Activated CD8-positive, alpha-beta T cell treated with anti-CD3 and anti-CD28 coated beads for 36 hours (primary cell): ENCODE measurements around the gene SPG21. TPM values are rescaled to one million over a fixed set of nuclear protein-coding genes. Genes with fewer than 3 reads are reported as not detected.
"Not testable (repeated sequence)": the region's sequence is repeated elsewhere in the genome, so short reads cannot be mapped to it uniquely, and the experiment has no call there.

ENCODE experiments used
- ATAC-seq: fragments of 200-7000 bp; cut with Tn5 transposase; one replicate; pipeline ENCODE4 v1.10.0; 2021; ENCODE audit warnings: mild to moderate bottlenecking, moderate library complexity
- CTCF ChIA-PET: fragments of 350-600 bp; sonication (Branson Sonifier 250); formaldehyde crosslinking; loops from one replicate; lab custom pipeline; 2021; ENCODE audit warnings: antibody characterized with exemption; lab: Charles Lee
- POLR2A ChIA-PET: fragments of 350-600 bp; sonication (Branson Sonifier 250); formaldehyde crosslinking; loops from one replicate; lab custom pipeline; 2021; ENCODE audit warnings: antibody characterized with exemption; lab: Charles Lee
- DNase-seq: peaks from one replicate; pipeline ENCODE4 v3.0.0-alpha.2; 2020
- H3K27ac Mint-ChIP-seq: one replicate; pipeline ENCODE4 v1.8.0; 2021; ENCODE audit warnings: mild to moderate bottlenecking, mixed read lengths
- H3K27me3 Mint-ChIP-seq: one replicate; pipeline ENCODE4 v1.8.0; 2021; ENCODE audit warnings: mixed read lengths
- H3K36me3 Mint-ChIP-seq: one replicate; pipeline ENCODE4 v1.8.0; 2021; ENCODE audit warnings: low read depth, mixed read lengths
- H3K4me1 Mint-ChIP-seq: one replicate; pipeline ENCODE4 v1.8.0; 2021; ENCODE audit warnings: low read depth, mixed read lengths
- H3K4me3 Mint-ChIP-seq: one replicate; pipeline ENCODE4 v1.8.0; 2021; ENCODE audit warnings: mild to moderate bottlenecking, moderate library complexity, mixed read lengths
- H3K9me3 Mint-ChIP-seq: one replicate; pipeline ENCODE4 v1.8.0; 2021; ENCODE audit warnings: mixed read lengths
- CTCF ChIP-seq: fragments of 200-600 bp; IDR thresholded peaks from one replicate; pipeline ENCODE4 v1.8.0; 2022; ENCODE audit warnings: antibody characterized with exemption, mild to moderate bottlenecking
- intact Hi-C: fragments of 100-400 bp; cut with micrococcal nuclease; formaldehyde crosslinking; loops from one replicate; pipeline ENCODE4 v1.10.0; 2022
- total RNA-seq, 2 experiments: library from RNA; stranded (reverse); gene quantifications; one replicate each; pipeline ENCODE4 v1.2.3, GENCODE V29; 2021

The SPG21 gene
- total RNA-seq, 2 experiments from 2014 or later = 72.3 to 73.0 TPM

- no peak overlapping the region for H3K27ac Mint-ChIP-seq
- TF ChIP-seq CTCF = no peak
- H3K36me3 Mint-ChIP-seq = peaks cover 44% of the 10 kb centered on the region
- intact Hi-C loops = no loop called here
- ChIA-PET CTCF (interaction anchor here (0.9 to 1.5 kb wide), 2 partner anchors 26 to 61 kb away, joined by 3 to 4 read pairs; no protein-coding TSS in a partner anchor), POLR2A (interaction anchor here (0.6 kb wide), 1 partner anchor 352 kb away, joined by 3 read pairs; no protein-coding TSS in a partner anchor)
- DNase-seq (no peak), ATAC-seq (no peak)
- no peaks in the 10 kb centered on the region for H3K27me3 Mint-ChIP-seq
- H3K4me1 Mint-ChIP-seq = no peaks in the 10 kb centered on the region
- H3K9me3 Mint-ChIP-seq = no peaks in the 10 kb centered on the region
- H3K4me3 Mint-ChIP-seq = no peak overlapping the region
These were observed 30.7 kb upstream of the SPG21 start for GRCh38 chr15:65020419-65020818.

- H3K27ac Mint-ChIP-seq, intact Hi-C loops, H3K4me3 Mint-ChIP-seq, H3K27me3 Mint-ChIP-seq, H3K4me1 Mint-ChIP-seq, H3K9me3 Mint-ChIP-seq, ATAC-seq, DNase-seq: not testable (repeated sequence)
- peaks cover 44% of the 10 kb centered on the region for H3K36me3 Mint-ChIP-seq
- ChIA-PET POLR2A (interaction anchor here (0.6 to 1.1 kb wide), 2 partner anchors 27 to 31 kb away, joined by 3 read pairs; no protein-coding TSS in a partner anchor), CTCF (interaction anchor here (0.8 kb wide), 1 partner anchor 75 kb away, joined by 3 read pairs; no protein-coding TSS in a partner anchor)
These were observed 21.5 kb upstream of the SPG21 start for GRCh38 chr15:65011198-65011597.

GRCh38 chr15:65008983-65009382 lies 19.3 kb upstream of the SPG21 start:
- no peaks in the 10 kb centered on the region for H3K27me3 Mint-ChIP-seq
- no peak for TF ChIP-seq CTCF
- ChIA-PET CTCF (interaction anchor here (0.6 to 1.9 kb wide), 6 partner anchors 9 to 277 kb away, joined by 3 to 5 read pairs (median 4); partner anchors contain the start of gene SPG21), POLR2A (no interaction called here)
- DNase-seq (no peak), ATAC-seq (no peak)
- H3K4me3 Mint-ChIP-seq = no peak overlapping the region
- H3K9me3 Mint-ChIP-seq = peaks cover 6% of the 10 kb centered on the region
- intact Hi-C loops = no loop called here
- H3K36me3 Mint-ChIP-seq = peaks cover 29% of the 10 kb centered on the region
- no peaks in the 10 kb centered on the region for H3K4me1 Mint-ChIP-seq
- H3K27ac Mint-ChIP-seq = no peak overlapping the region

- ATAC-seq = no peak
- CTCF ChIA-PET = no interaction called here
- TF ChIP-seq CTCF = no peak
- no peaks in the 10 kb centered on the region for H3K4me1 Mint-ChIP-seq
- no peak overlapping the region for H3K27ac Mint-ChIP-seq
- H3K27me3 Mint-ChIP-seq = no peaks in the 10 kb centered on the region
- no peaks in the 10 kb centered on the region for H3K9me3 Mint-ChIP-seq
- DNase-seq = no peak
- peaks cover 18% of the 10 kb centered on the region for H3K36me3 Mint-ChIP-seq
- no peak overlapping the region for H3K4me3 Mint-ChIP-seq
- intact Hi-C loops = no loop called here
- POLR2A ChIA-PET = no interaction called here
These were observed 17.2 kb upstream of the SPG21 start for GRCh38 chr15:65006876-65007275.

GRCh38 chr15:65004993-65005392 lies 15.3 kb upstream of the SPG21 start:
- peaks cover 10% of the 10 kb centered on the region for H3K36me3 Mint-ChIP-seq
- no peaks in the 10 kb centered on the region for H3K4me1 Mint-ChIP-seq
- DNase-seq = no peak
- intact Hi-C loops = no loop called here
- H3K4me3 Mint-ChIP-seq = no peak overlapping the region
- no peak overlapping the region for H3K27ac Mint-ChIP-seq
- no peak for TF ChIP-seq CTCF
- no peaks in the 10 kb centered on the region for H3K27me3 Mint-ChIP-seq
- no peak for ATAC-seq
- CTCF ChIA-PET = interaction anchor here (0.8 kb wide), 1 partner anchor 29 kb away, joined by 3 read pairs; no protein-coding TSS in a partner anchor
- no peaks in the 10 kb centered on the region for H3K9me3 Mint-ChIP-seq
- POLR2A ChIA-PET = no interaction called here
